B cell (primary cell): ENCODE data around the gene SPDYA. TPM values are rescaled to one million over a fixed set of nuclear protein-coding genes. Genes with fewer than 3 reads are reported as not detected.
"Not testable (repeated sequence)": the region's sequence is repeated elsewhere in the genome, so short reads cannot be mapped to it uniquely, and the experiment has no call there.

Experiments
- ATAC-seq: fragments of 200-7000 bp; cut with Tn5 transposase; one replicate; pipeline ENCODE4 v1.10.0; 2021; ENCODE audit warnings: low read depth, mild to moderate bottlenecking, moderate number of reproducible peaks, moderate library complexity
- CTCF ChIA-PET: fragments of 350-600 bp; sonication (Branson Sonifier 250); formaldehyde crosslinking; loops from one replicate; lab custom pipeline; 2021; ENCODE audit warnings: antibody characterized with exemption, inconsistent platforms; lab: Charles Lee
- POLR2A ChIA-PET: fragments of 350-600 bp; sonication (Branson Sonifier 250); formaldehyde crosslinking; loops from one replicate; lab custom pipeline; 2021; ENCODE audit warnings: antibody characterized with exemption; lab: Charles Lee
- DNase-seq: peaks from one replicate; pipeline ENCODE4 v3.0.0; 2013
- H2AFZ ChIP-seq: 2 replicates; pipeline ENCODE4 v1.6.1; 2012; ENCODE audit warnings: mild to moderate bottlenecking, low read depth, low read length; ENCODE audit not compliant: insufficient read depth, poor library complexity, severe bottlenecking
- H3K27ac ChIP-seq, 2 donors: 1 replicate in 1 of 2; 2 replicates in 1 of 2; pipeline ENCODE4 v1.5.1; 2012 to 2013; ENCODE audit warnings: low read length in 2 of 2, mild to moderate bottlenecking in 2 of 2, moderate library complexity in 1 of 2
- H3K27me3 ChIP-seq, 4 experiments: fragments of 200-600 bp in 1 of 4; sonication (generic) in 1 of 4; replicated peaks in 1 of 4; 1 replicate in 2 of 4; 2 replicates in 2 of 4; pipeline versions ENCODE4 v1.6.1 to v1.7.0; 2013 to 2016; ENCODE audit warnings: low read length in 3 of 4, mild to moderate bottlenecking in 2 of 4, mixed read lengths in 1 of 4, moderate library complexity in 1 of 4; ENCODE audit not compliant: insufficient read depth in 4 of 4, control insufficient read depth in 3 of 4; ENCODE audit errors: control extremely low read depth in 1 of 4
- H3K36me3 ChIP-seq, 2 experiments: replicated peaks in 1 of 2; 1 replicate in 1 of 2; 2 replicates in 1 of 2; pipeline versions ENCODE4 v1.6.1 to v1.7.1; 2013; ENCODE audit warnings: low read length in 1 of 2; ENCODE audit not compliant: insufficient read depth in 2 of 2, control insufficient read depth in 1 of 2; ENCODE audit errors: control extremely low read depth in 1 of 2, extremely low read depth in 1 of 2
- H3K4me1 ChIP-seq, 2 donors: fragments of 200-600 bp in 1 of 2; sonication (generic) in 1 of 2; 1 replicate in 1 of 2; 2 replicates in 1 of 2; pipeline versions ENCODE4 v1.5.1 to v1.6.1; 2013 to 2017; ENCODE audit warnings: low read length in 2 of 2; ENCODE audit not compliant: control insufficient read depth in 2 of 2, insufficient read depth in 2 of 2
- H3K4me2 ChIP-seq: replicated peaks from 2 replicates; pipeline ENCODE3; 2012; ENCODE audit warnings: mild to moderate bottlenecking, low read depth, low read length; ENCODE audit not compliant: poor library complexity, severe bottlenecking
- H3K4me3 ChIP-seq, 5 experiments: fragments of 200-600 bp in 1 of 5; sonication (generic) in 1 of 5; 1 replicate in 3 of 5; 2 replicates in 2 of 5; pipeline versions ENCODE4 v1.5.1 to v1.7.0; 2011 to 2016; ENCODE audit warnings: low read length in 4 of 5, mild to moderate bottlenecking in 4 of 5, low read depth in 2 of 5, control low read depth in 1 of 5, moderate library complexity in 1 of 5; ENCODE audit not compliant: insufficient read depth in 1 of 5; ENCODE audit errors: control extremely low read depth in 1 of 5, extremely low read depth in 1 of 5
- H3K79me2 ChIP-seq: fragments of 200-600 bp; sonication (generic); one replicate; pipeline ENCODE4 v1.6.0; 2016; ENCODE audit warnings: low read length; ENCODE audit not compliant: control insufficient read depth, insufficient read depth
- H3K9ac ChIP-seq: fragments of 200-600 bp; sonication (generic); 2 replicates; pipeline ENCODE4 v1.6.1; 2017; ENCODE audit warnings: mild to moderate bottlenecking, low read length, moderate library complexity
- H3K9me3 ChIP-seq, 3 donors: one replicate each; pipeline versions ENCODE4 v1.6.1 to v1.7.1; 2013; ENCODE audit warnings: low read length in 2 of 3; ENCODE audit not compliant: control insufficient read depth in 2 of 3, insufficient read depth in 1 of 3; ENCODE audit errors: control extremely low read depth in 1 of 3
- H4K20me1 ChIP-seq: 2 replicates; pipeline ENCODE4 v1.6.0; 2012; ENCODE audit warnings: mild to moderate bottlenecking, low read length; ENCODE audit not compliant: insufficient read depth, control insufficient read depth, poor library complexity, severe bottlenecking
- H3K27ac Mint-ChIP-seq: one replicate; pipeline ENCODE4 v1.8.0; 2021; ENCODE audit warnings: mixed read lengths
- H3K27me3 Mint-ChIP-seq: one replicate; pipeline ENCODE4 v1.8.0; 2021; ENCODE audit warnings: mixed read lengths
- H3K4me1 Mint-ChIP-seq: one replicate; pipeline ENCODE4 v1.8.0; 2021; ENCODE audit warnings: mixed read lengths
- H3K4me3 Mint-ChIP-seq: one replicate; pipeline ENCODE4 v1.8.0; 2021; ENCODE audit warnings: mixed read lengths
- H3K9me3 Mint-ChIP-seq: one replicate; pipeline ENCODE4 v1.8.0; 2022; ENCODE audit warnings: mixed read lengths; ENCODE audit not compliant: insufficient read depth
- EZH2 ChIP-seq: IDR thresholded peaks from 2 replicates; pipeline ENCODE4 v1.6.1; 2012; ENCODE audit warnings: borderline replicate concordance, low read depth, mild to moderate bottlenecking, moderate library complexity, low read length; ENCODE audit not compliant: insufficient read depth, poor library complexity, severe bottlenecking
- WGBS: methylation state at CpG from one replicate; pipeline ENCODE4 v1.1.5; 2013; ENCODE audit warnings: missing lambda C conversion rate; ENCODE audit not compliant: insufficient coverage; 5-methylcytosine and 5-hydroxymethylcytosine counted together
- intact Hi-C: fragments of 100-400 bp; cut with micrococcal nuclease; formaldehyde crosslinking; loops from one replicate; pipeline ENCODE4 v1.10.0; 2022
- polyA plus RNA-seq: library from polyadenylated mRNA; depleted of rRNA; stranded (reverse); fragments of >200 nt; gene quantifications from 2 replicates; pipeline ENCODE4 v1.2.3, GENCODE V29; 2012
- total RNA-seq, 2 donors: library from RNA; stranded (reverse); fragments of 120-200 nt in 1 of 2; gene quantifications; 1 replicate in 1 of 2; 2 replicates in 1 of 2; pipeline versions ENCODE4 v1.2.3 to v1.2.4, GENCODE V29; 2013 to 2022
- TF ChIP-seq, protein P1 (sequence below): fragments of 200-600 bp; IDR thresholded peaks from one replicate; pipeline ENCODE4 v1.8.0; 2022; ENCODE audit warnings: antibody characterized with exemption, mild to moderate bottlenecking

SPDYA gene
- total and polyA plus RNA-seq, 2 donors (not counting 1 experiment from before 2014, with no cell fraction given) = 3.5 TPM; not detected in 1

DNA sequence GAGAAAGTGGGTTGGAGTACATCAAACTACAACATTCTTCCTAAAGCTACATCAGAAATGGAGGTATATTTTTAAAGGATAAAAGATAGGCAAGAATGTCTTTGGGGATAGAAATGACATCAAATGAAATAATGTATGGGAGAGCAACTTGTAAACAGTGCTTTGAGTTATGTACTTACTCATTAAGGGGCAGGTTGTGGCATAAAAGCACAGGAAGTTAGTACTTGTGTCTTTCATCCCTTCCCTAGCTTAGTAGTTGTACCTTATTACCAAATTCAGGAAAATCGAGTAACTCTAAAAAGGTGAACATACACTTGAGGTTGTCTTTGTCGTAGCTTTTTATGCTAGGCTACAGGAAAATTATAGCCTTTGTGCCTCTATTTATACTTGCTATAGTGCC lies 30.1 kb upstream of the SPDYA start:
- no peak overlapping the region for H3K9ac ChIP-seq
- no peak overlapping the region for H2AFZ ChIP-seq
- ATAC-seq = no peak
- Mint-ChIP-seq H3K4me3 (no peak overlapping the region), H3K4me1 (peaks cover 5% of the 10 kb centered on the region), H3K27me3 (no peaks in the 10 kb centered on the region), H3K9me3 (no peaks in the 10 kb centered on the region), H3K27ac (no peak overlapping the region)
- ChIA-PET POLR2A (no interaction called here), CTCF (interaction anchor here (1.6 kb wide), 1 partner anchor 186 kb away, joined by 7 read pairs; no protein-coding TSS in a partner anchor)
- intact Hi-C loops = no loop called here
- no peaks in the 10 kb centered on the region for H3K4me1 ChIP-seq
- H3K27ac ChIP-seq = peak overlapping the region in 1 of 2 donors; percentile 3
- peaks cover 23% of the 10 kb centered on the region for H4K20me1 ChIP-seq
- WGBS = no CpG with 5 or more reads among the region's 2 CpGs
- H3K4me3 ChIP-seq = no peak overlapping the region
- TF ChIP-seq, protein P1, sequence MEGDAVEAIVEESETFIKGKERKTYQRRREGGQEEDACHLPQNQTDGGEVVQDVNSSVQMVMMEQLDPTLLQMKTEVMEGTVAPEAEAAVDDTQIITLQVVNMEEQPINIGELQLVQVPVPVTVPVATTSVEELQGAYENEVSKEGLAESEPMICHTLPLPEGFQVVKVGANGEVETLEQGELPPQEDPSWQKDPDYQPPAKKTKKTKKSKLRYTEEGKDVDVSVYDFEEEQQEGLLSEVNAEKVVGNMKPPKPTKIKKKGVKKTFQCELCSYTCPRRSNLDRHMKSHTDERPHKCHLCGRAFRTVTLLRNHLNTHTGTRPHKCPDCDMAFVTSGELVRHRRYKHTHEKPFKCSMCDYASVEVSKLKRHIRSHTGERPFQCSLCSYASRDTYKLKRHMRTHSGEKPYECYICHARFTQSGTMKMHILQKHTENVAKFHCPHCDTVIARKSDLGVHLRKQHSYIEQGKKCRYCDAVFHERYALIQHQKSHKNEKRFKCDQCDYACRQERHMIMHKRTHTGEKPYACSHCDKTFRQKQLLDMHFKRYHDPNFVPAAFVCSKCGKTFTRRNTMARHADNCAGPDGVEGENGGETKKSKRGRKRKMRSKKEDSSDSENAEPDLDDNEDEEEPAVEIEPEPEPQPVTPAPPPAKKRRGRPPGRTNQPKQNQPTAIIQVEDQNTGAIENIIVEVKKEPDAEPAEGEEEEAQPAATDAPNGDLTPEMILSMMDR = no peak
- TF ChIP-seq EZH2 = no peak
- peaks cover 25% of the 10 kb centered on the region for H3K79me2 ChIP-seq
- no peaks in the 10 kb centered on the region for H3K27me3 ChIP-seq
- no peak overlapping the region for H3K4me2 ChIP-seq
- H3K36me3 ChIP-seq = peaks cover 30 to 73% of the 10 kb centered on the region in 2 experiments
- H3K9me3 ChIP-seq = no peaks in the 10 kb centered on the region
- DNase-seq = no peak

DNA sequence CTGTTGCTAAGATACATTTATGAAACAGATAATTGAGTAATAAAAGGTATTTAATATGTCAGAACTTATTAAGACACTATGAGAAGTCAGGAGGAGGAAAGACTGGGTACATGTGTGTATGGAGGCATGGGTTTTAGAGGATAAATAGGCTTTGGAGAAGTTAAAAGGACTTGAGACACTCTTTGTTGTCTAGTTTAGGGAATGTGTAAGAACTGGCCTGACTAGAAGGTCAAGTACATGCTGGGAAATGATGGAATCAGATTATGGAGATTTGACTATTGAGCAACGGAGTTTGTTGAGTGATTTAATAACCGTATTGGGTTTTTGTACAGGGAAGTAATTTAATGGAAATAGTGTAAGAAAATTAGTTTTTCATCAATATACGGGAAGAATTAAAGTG lies 28.2 kb upstream of the SPDYA start:
- H3K27ac ChIP-seq = no peak overlapping the region
- POLR2A ChIA-PET = no interaction called here
- 50% methylated on average over 2 of the region's 3 CpGs for WGBS

DNA sequence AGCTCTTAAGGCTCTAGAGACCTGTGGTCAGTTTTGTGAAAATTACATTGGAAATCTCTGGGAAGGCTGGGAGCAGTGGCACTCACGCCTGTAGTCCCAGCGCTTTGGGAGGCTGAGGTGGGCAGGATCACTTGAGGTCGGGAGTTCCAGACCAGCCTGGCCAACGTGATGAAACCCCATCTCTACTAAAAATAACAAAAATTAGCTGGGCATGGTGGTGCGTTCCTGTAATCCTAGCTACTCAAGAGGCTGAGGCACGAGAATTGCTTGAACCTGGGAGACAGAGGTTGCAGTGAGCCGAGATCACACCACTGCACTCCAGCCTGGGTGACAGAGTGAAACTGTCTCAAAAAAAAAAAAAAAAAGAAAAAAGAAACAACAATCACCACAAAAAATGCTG lies 26.1 kb upstream of the SPDYA start:
- H3K27me3 Mint-ChIP-seq, ATAC-seq, H3K9ac ChIP-seq, H3K27me3 ChIP-seq, H3K4me2 ChIP-seq, H3K4me1 Mint-ChIP-seq, H3K4me3 Mint-ChIP-seq, H2AFZ ChIP-seq, H3K4me3 ChIP-seq, H3K27ac Mint-ChIP-seq, H3K9me3 Mint-ChIP-seq, H3K9me3 ChIP-seq, intact Hi-C loops, H3K4me1 ChIP-seq, H4K20me1 ChIP-seq, DNase-seq, H3K27ac ChIP-seq: not testable (repeated sequence)
- POLR2A ChIA-PET = interaction anchor here (0.7 kb wide), 1 partner anchor 71 kb away, joined by 7 read pairs; no protein-coding TSS in a partner anchor
- CTCF ChIA-PET = interaction anchor here (0.6 to 3.1 kb wide), 3 partner anchors 190 to 1101 kb away, joined by 3 to 13 read pairs (median 4); no protein-coding TSS in a partner anchor
- H3K36me3 ChIP-seq = peaks cover 18 to 68% of the 10 kb centered on the region in 2 experiments
- WGBS = 100% methylated on average over 2 of the region's 7 CpGs
- H3K79me2 ChIP-seq = peaks cover 18% of the 10 kb centered on the region

More for the DNA sequence above, 28.2 kb upstream of the SPDYA start:
- Histone ChIP-seq H3K4me1 (no peaks in the 10 kb centered on the region), H3K4me3 (no peak overlapping the region), H2AFZ (no peak overlapping the region), H3K4me2 (no peak overlapping the region), H3K9ac (no peak overlapping the region), H3K79me2 (peaks cover 17% of the 10 kb centered on the region), H4K20me1 (peaks cover 10% of the 10 kb centered on the region), H3K36me3 (peaks cover 27 to 72% of the 10 kb centered on the region in 2 experiments), H3K27me3 (no peaks in the 10 kb centered on the region), H3K9me3 (no peaks in the 10 kb centered on the region)
- Mint-ChIP-seq H3K27ac (no peak overlapping the region), H3K4me3 (no peak overlapping the region), H3K27me3 (no peaks in the 10 kb centered on the region), H3K9me3 (no peaks in the 10 kb centered on the region), H3K4me1 (no peaks in the 10 kb centered on the region)
- TF ChIP-seq, protein P1 = no peak
- no peak for TF ChIP-seq EZH2
- CTCF ChIA-PET = no interaction called here
- intact Hi-C loops = no loop called here
- DNase-seq (no peak), ATAC-seq (no peak)
